Fibroblast of lung (primary cell): ENCODE data around the gene DCUN1D2. TPM values are rescaled to one million over a fixed set of nuclear protein-coding genes. Genes with fewer than 3 reads are reported as not detected.

Source experiments
- DNase-seq, 2 donors: peaks; one replicate each; pipeline versions ENCODE4 v3.0.0 to v3.0.0-alpha.2; 2010; ENCODE audit warnings: low read depth in 2 of 2
- H2AFZ ChIP-seq: 2 replicates; pipeline ENCODE4 v1.5.1; 2012; ENCODE audit warnings: low read length, control low read depth, inconsistent platforms
- H3K27ac ChIP-seq: 2 replicates; pipeline ENCODE4 v1.5.1; 2011; ENCODE audit warnings: low read length, control low read depth; ENCODE audit not compliant: insufficient read depth
- H3K27me3 ChIP-seq: 2 replicates; pipeline ENCODE4 v1.5.1; 2011; ENCODE audit warnings: mild to moderate bottlenecking, low read length; ENCODE audit not compliant: control insufficient read depth, insufficient read depth
- H3K36me3 ChIP-seq: 2 replicates; pipeline ENCODE4 v1.5.1; 2011; ENCODE audit warnings: low read length; ENCODE audit not compliant: control insufficient read depth, insufficient read depth
- H3K4me1 ChIP-seq: 2 replicates; pipeline ENCODE4 v1.5.1; 2011; ENCODE audit warnings: low read length; ENCODE audit not compliant: control insufficient read depth, insufficient read depth; ENCODE audit errors: extremely low read depth
- H3K4me2 ChIP-seq: 2 replicates; pipeline ENCODE4 v1.5.1; 2011; ENCODE audit warnings: low read length, control low read depth; ENCODE audit not compliant: insufficient read depth; ENCODE audit errors: extremely low read depth
- H3K4me3 ChIP-seq, 4 experiments: fragments of 200-600 bp in 1 of 4; sonication (generic) in 1 of 4; replicated peaks in 1 of 4; 2 replicates each; pipeline ENCODE4 v1.5.1; 2011 to 2016; ENCODE audit warnings: low read length in 4 of 4, low read depth in 3 of 4, mild to moderate bottlenecking in 3 of 4, control low read depth in 2 of 4, inconsistent platforms in 1 of 4, mixed read lengths in 1 of 4; ENCODE audit not compliant: insufficient read depth in 1 of 4; ENCODE audit errors: control extremely low read depth in 1 of 4
- H3K79me2 ChIP-seq: 2 replicates; pipeline ENCODE4 v1.5.1; 2012; ENCODE audit warnings: mild to moderate bottlenecking, low read length, inconsistent platforms; ENCODE audit not compliant: control insufficient read depth, insufficient read depth
- H3K9ac ChIP-seq: 2 replicates; pipeline ENCODE4 v1.5.1; 2011; ENCODE audit warnings: mild to moderate bottlenecking, low read length, control low read depth; ENCODE audit not compliant: insufficient read depth
- H3K9me3 ChIP-seq: 2 replicates; pipeline ENCODE4 v1.5.1; 2012; ENCODE audit warnings: low read depth, low read length; ENCODE audit not compliant: control insufficient read depth, insufficient read depth
- H4K20me1 ChIP-seq: 2 replicates; pipeline ENCODE4 v1.5.1; 2011; ENCODE audit warnings: low read length; ENCODE audit not compliant: control insufficient read depth, insufficient read depth; ENCODE audit errors: extremely low read depth
- EZH2 ChIP-seq: IDR thresholded peaks from 2 replicates; pipeline ENCODE4 v1.5.1; 2012; ENCODE audit warnings: low read length, control low read depth, mild to moderate bottlenecking; ENCODE audit errors: missing control alignments
- polyA plus RNA-seq, 2 donors: library from polyadenylated mRNA; depleted of rRNA in 1 of 2; stranded (reverse) in 1 of 2; unstranded in 1 of 2; fragments of >200 nt; gene quantifications; 2 replicates each; pipeline ENCODE4 v1.2.1, GENCODE V29; 2011 to 2012; ENCODE audit warnings: missing spikeins in 1 of 2
- total RNA-seq: library from RNA; depleted of rRNA; stranded (reverse); fragments of >200 nt; gene quantifications from 2 replicates; pipeline ENCODE4 v1.2.1, GENCODE V29; 2014
- TF ChIP-seq, protein P1 (sequence below), 2 donors: IDR thresholded peaks in 1 of 2; conservative IDR thresholded peaks in 1 of 2; 1 replicate in 1 of 2; 2 replicates in 1 of 2; pipeline ENCODE4 v1.5.1; 2011 to 2012; ENCODE audit warnings: low read length in 2 of 2, control low read depth in 1 of 2, inconsistent platforms in 1 of 2, low read depth in 1 of 2, mild to moderate bottlenecking in 1 of 2

DCUN1D2 gene
- total and polyA plus RNA-seq, 2 donors (not counting 1 experiment from before 2014, with no cell fraction given): 10.7 to 11.6 TPM

DNA sequence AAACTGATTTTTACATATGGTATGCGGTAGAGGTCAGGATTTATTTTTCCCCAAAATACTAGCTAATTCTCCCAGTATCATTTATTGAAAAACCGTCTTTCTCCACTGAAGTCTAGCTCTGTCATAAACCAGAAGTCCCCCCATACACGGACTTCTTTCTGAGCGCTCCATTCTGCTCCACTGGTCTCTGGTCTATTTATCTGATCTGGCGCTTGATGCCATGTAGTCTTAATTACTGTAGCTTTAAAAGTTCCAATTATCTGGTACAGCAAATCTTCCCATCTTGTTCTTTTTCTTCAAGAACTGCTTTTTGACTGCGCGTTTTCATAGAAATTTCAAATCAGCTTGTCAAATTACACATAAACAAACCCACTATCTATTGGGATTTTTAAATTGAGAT lies 13.7 kb downstream of the DCUN1D2 start:
- Histone ChIP-seq H3K9me3 (no peaks in the 10 kb centered on the region), H3K79me2 (no peaks in the 10 kb centered on the region), H3K27ac (no peak overlapping the region), H3K4me2 (no peak overlapping the region), H2AFZ (no peak overlapping the region), H4K20me1 (no peaks in the 10 kb centered on the region), H3K4me3 (no peak overlapping the region), H3K4me1 (peaks cover 2% of the 10 kb centered on the region), H3K9ac (no peak overlapping the region), H3K27me3 (no peaks in the 10 kb centered on the region), H3K36me3 (peaks cover 19% of the 10 kb centered on the region)
- DNase-seq: no peak
- TF ChIP-seq, protein P1, sequence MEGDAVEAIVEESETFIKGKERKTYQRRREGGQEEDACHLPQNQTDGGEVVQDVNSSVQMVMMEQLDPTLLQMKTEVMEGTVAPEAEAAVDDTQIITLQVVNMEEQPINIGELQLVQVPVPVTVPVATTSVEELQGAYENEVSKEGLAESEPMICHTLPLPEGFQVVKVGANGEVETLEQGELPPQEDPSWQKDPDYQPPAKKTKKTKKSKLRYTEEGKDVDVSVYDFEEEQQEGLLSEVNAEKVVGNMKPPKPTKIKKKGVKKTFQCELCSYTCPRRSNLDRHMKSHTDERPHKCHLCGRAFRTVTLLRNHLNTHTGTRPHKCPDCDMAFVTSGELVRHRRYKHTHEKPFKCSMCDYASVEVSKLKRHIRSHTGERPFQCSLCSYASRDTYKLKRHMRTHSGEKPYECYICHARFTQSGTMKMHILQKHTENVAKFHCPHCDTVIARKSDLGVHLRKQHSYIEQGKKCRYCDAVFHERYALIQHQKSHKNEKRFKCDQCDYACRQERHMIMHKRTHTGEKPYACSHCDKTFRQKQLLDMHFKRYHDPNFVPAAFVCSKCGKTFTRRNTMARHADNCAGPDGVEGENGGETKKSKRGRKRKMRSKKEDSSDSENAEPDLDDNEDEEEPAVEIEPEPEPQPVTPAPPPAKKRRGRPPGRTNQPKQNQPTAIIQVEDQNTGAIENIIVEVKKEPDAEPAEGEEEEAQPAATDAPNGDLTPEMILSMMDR (conservative IDR thresholded peaks at IDR 0.05 in 1 of 2, IDR thresholded peaks at IDR 0.05 in 1 of 2; ENCODE audit: low read depth in 1 of 2, low read length in 2 of 2): no peak
- no peak for TF ChIP-seq EZH2

DNA sequence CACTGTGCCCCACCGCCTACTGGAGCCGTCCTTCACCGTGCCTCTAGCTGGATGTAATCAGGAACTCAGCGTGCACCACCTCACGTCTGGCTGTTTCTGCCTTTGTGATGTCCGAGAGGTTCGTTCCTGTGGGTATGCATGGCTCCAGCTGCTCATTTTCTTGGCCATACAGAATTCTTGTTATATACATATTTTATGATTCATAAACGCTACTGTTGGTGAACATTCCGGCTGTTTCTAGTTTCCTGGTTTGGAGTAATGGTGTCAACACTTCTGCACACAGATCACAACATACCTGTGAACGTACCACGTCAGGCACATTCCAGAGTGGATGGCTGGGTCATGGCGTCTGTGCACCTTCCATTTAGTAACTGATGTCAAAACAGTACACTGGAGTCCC lies 14.6 kb downstream of the DCUN1D2 start:
- Histone ChIP-seq H3K27me3 (no peaks in the 10 kb centered on the region), H3K36me3 (peaks cover 19% of the 10 kb centered on the region)
- DNase-seq: no peak

DNA sequence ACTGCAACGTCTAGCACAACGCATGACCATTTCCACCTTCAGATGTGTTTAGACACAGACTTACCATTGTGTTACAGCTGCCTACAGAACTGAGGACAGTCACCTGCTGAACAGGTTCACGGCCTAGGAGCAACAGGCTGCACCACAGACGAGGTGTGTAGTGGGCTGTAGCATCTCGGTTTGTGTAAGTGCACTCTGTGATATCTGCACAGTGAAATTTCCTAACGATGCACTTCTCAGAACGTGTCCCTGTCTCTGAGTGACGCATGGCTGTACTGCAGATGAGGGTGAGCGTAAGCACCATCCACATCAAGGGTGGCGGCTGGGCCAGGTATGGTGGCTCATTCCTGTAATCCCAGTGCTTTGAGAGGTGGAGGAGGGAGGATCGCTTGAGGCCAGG lies 15.2 kb downstream of the DCUN1D2 start:
- Histone ChIP-seq H3K4me1 (peaks cover 2% of the 10 kb centered on the region), H3K4me3 (no peak overlapping the region), H4K20me1 (no peaks in the 10 kb centered on the region), H3K36me3 (peaks cover 19% of the 10 kb centered on the region), H3K9me3 (no peaks in the 10 kb centered on the region), H3K27me3 (no peaks in the 10 kb centered on the region), H3K9ac (no peak overlapping the region), H3K79me2 (no peaks in the 10 kb centered on the region), H2AFZ (no peak overlapping the region), H3K27ac (no peak overlapping the region), H3K4me2 (no peak overlapping the region)
- DNase-seq: no peak
- TF ChIP-seq, protein P1 (conservative IDR thresholded peaks at IDR 0.05 in 1 of 2, IDR thresholded peaks at IDR 0.05 in 1 of 2; ENCODE audit: low read depth in 1 of 2, low read length in 2 of 2): no peak
- no peak for TF ChIP-seq EZH2

More for the DNA sequence above, 14.6 kb downstream of the DCUN1D2 start:
- no peaks in the 10 kb centered on the region for H4K20me1 ChIP-seq
- H3K4me3 ChIP-seq: no peak overlapping the region
- no peak overlapping the region for H3K4me2 ChIP-seq
- no peak overlapping the region for H2AFZ ChIP-seq
- H3K4me1 ChIP-seq: peaks cover 2% of the 10 kb centered on the region
- no peaks in the 10 kb centered on the region for H3K79me2 ChIP-seq
- TF ChIP-seq, protein P1 (conservative IDR thresholded peaks at IDR 0.05 in 1 of 2, IDR thresholded peaks at IDR 0.05 in 1 of 2; ENCODE audit: low read depth in 1 of 2, low read length in 2 of 2): no peak
- TF ChIP-seq EZH2: no peak
- H3K9me3 ChIP-seq: no peaks in the 10 kb centered on the region
- no peak overlapping the region for H3K27ac ChIP-seq
- H3K9ac ChIP-seq: no peak overlapping the region
